Prostate gland (tissue), 2 donors: ENCODE results near the gene BMAL1.

Source experiments
- POLR2AphosphoS5 ChIP-seq: sonication (generic); formaldehyde crosslinking; IDR thresholded peaks from one replicate; pipeline ENCODE4 v1.6.1; 2017; ENCODE audit warnings: antibody characterized with exemption
- TF ChIP-seq, protein P1 (sequence below), 4 experiments: fragments of 200-600 bp in 2 of 4; fragments of 450-650 bp in 2 of 4; sonication (generic) in 2 of 4; IDR thresholded peaks; 1 replicate in 3 of 4; 2 replicates in 1 of 4; pipeline ENCODE4 v1.5.1; 2016 to 2019; ENCODE audit warnings: antibody characterized with exemption in 4 of 4, mild to moderate bottlenecking in 2 of 4, moderate library complexity in 2 of 4

DNA sequence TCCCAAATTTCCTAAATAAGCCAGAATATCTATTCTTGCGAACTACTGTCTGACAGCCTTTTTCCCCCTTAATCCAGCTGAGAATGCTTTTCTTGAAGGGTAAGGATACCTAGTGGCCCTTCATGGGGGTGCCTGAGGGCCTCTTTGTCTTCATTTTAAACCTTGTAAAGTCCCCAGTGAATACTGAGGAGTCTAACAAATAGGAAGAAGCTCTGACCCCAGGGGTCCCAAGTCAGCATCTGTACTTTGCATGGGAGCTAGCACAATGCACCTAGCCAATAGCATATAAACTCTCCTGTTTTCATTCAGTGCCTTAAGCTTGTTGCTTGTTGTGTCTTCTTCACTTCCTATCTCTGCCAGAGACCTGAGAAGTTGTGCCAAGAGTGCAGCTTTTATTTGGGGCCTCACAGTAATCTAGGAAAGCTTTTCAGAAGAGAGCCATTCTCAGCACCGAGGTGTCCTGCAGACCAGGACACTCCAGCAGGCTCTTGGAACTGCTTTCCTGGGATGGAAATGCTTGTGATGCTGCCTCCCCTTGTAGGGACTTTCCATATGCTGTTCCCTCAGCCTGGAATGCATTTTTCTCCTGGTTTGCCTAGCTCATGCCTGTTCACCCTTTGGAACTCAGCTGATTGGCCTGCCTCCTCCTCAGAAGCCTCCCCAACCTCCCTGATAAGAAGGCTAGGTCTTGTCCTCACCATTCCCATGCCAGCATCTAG lies 37.2 kb downstream of the BMAL1 start:
- TF ChIP-seq, protein P1, sequence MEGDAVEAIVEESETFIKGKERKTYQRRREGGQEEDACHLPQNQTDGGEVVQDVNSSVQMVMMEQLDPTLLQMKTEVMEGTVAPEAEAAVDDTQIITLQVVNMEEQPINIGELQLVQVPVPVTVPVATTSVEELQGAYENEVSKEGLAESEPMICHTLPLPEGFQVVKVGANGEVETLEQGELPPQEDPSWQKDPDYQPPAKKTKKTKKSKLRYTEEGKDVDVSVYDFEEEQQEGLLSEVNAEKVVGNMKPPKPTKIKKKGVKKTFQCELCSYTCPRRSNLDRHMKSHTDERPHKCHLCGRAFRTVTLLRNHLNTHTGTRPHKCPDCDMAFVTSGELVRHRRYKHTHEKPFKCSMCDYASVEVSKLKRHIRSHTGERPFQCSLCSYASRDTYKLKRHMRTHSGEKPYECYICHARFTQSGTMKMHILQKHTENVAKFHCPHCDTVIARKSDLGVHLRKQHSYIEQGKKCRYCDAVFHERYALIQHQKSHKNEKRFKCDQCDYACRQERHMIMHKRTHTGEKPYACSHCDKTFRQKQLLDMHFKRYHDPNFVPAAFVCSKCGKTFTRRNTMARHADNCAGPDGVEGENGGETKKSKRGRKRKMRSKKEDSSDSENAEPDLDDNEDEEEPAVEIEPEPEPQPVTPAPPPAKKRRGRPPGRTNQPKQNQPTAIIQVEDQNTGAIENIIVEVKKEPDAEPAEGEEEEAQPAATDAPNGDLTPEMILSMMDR (IDR thresholded peaks at IDR 0.05): no peak
- no peak for TF ChIP-seq POLR2AphosphoS5
